Measurements from ENCODE around the gene SCN2A.

- TF ChIP-seq CTCF (IDR thresholded peaks at IDR 0.05) (no peak), TP53 (CRISPR knock-in tag; IDR thresholded peaks at IDR 0.05) (no peak), USF2 (CRISPR knock-in tag; IDR thresholded peaks at IDR 0.05) (no peak), NR3C1 (CRISPR knock-in tag; conservative IDR thresholded peaks at IDR 0.05; ENCODE audit: low read depth) (no peak), TEAD4 (CRISPR knock-in tag; IDR thresholded peaks at IDR 0.05) (no peak), ZNF121 (CRISPR knock-in tag; IDR thresholded peaks at IDR 0.05) (no peak)
Observed at GRCh38 chr2:165348441-165348840, 109.2 kb downstream of the SCN2A start.

Measured in WTC11 (cell line).